ENCODE data around the gene NPRL2. TPM values are rescaled to one million over a fixed set of nuclear protein-coding genes. Genes with fewer than 3 reads are reported as not detected.

NPRL2 gene
- total and polyA plus RNA-seq, 2 of the 13 experiments (the other 11 are each of a cell fraction or from before 2014, with no cell fraction given): 30.6 to 51.4 TPM

DNA sequence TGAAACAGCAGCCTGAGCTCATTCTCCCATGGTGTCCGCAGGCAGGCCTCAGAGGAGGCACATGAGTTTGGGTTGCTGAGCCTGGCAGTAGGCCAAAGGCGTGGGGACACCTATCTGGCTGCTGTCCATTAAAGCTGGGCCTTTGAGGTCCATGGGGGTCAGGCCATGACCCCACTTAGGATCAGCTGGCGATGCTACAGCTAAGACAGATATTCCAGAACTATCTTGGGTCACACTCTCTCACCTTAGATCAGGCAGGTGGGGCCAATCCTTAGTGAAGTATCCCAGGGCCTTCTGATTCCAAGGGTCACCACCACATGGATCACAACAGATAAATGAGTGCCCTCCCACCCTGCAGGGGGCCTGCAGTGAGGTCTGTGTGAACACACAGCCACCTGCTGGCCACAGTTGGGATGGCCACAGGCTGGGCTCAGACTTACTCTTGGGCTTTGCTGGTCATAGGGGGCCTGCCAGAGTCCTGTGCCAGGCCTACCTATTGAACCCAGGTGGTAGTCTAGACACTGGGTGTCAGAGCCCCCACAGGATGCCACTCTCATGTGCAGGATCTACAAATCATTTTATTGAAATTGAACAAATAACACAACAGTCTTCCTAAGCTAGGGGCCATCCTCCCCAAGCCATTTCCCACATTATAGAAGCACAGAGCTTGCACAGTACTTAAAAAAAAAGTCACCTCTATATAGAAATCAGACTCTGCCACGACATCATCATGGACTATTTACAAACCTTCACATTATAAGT is 26.0 kb downstream of the NPRL2 start (continued):
- TF ChIP-seq, protein P1, sequence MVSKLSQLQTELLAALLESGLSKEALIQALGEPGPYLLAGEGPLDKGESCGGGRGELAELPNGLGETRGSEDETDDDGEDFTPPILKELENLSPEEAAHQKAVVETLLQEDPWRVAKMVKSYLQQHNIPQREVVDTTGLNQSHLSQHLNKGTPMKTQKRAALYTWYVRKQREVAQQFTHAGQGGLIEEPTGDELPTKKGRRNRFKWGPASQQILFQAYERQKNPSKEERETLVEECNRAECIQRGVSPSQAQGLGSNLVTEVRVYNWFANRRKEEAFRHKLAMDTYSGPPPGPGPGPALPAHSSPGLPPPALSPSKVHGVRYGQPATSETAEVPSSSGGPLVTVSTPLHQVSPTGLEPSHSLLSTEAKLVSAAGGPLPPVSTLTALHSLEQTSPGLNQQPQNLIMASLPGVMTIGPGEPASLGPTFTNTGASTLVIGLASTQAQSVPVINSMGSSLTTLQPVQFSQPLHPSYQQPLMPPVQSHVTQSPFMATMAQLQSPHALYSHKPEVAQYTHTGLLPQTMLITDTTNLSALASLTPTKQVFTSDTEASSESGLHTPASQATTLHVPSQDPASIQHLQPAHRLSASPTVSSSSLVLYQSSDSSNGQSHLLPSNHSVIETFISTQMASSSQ (IDR thresholded peaks at IDR 0.05; ENCODE audit: low read depth): no peak
- TF ChIP-seq, protein P1 (CRISPR knock-in tag; IDR thresholded peaks at IDR 0.05; ENCODE audit: borderline replicate concordance): peak; percentile 63
- TF ChIP-seq, protein P2, sequence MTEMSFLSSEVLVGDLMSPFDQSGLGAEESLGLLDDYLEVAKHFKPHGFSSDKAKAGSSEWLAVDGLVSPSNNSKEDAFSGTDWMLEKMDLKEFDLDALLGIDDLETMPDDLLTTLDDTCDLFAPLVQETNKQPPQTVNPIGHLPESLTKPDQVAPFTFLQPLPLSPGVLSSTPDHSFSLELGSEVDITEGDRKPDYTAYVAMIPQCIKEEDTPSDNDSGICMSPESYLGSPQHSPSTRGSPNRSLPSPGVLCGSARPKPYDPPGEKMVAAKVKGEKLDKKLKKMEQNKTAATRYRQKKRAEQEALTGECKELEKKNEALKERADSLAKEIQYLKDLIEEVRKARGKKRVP (CRISPR knock-in tag; IDR thresholded peaks at IDR 0.05): no peak
- TF ChIP-seq, protein P3, sequence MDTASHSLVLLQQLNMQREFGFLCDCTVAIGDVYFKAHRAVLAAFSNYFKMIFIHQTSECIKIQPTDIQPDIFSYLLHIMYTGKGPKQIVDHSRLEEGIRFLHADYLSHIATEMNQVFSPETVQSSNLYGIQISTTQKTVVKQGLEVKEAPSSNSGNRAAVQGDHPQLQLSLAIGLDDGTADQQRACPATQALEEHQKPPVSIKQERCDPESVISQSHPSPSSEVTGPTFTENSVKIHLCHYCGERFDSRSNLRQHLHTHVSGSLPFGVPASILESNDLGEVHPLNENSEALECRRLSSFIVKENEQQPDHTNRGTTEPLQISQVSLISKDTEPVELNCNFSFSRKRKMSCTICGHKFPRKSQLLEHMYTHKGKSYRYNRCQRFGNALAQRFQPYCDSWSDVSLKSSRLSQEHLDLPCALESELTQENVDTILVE (CRISPR knock-in tag; IDR thresholded peaks at IDR 0.05): no peak
- TF ChIP-seq, protein P4, sequence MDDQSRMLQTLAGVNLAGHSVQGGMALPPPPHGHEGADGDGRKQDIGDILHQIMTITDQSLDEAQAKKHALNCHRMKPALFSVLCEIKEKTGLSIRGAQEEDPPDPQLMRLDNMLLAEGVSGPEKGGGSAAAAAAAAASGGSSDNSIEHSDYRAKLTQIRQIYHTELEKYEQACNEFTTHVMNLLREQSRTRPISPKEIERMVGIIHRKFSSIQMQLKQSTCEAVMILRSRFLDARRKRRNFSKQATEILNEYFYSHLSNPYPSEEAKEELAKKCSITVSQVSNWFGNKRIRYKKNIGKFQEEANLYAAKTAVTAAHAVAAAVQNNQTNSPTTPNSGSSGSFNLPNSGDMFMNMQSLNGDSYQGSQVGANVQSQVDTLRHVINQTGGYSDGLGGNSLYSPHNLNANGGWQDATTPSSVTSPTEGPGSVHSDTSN (CRISPR knock-in tag; IDR thresholded peaks at IDR 0.05; ENCODE audit: borderline replicate concordance): no peak
- TF ChIP-seq KLF6 (CRISPR knock-in tag; IDR thresholded peaks at IDR 0.05) (0 out of 2 replicates have a peak, but pooled peaks have one; percentile 13), ZNF383 (CRISPR knock-in tag; IDR thresholded peaks at IDR 0.05; ENCODE audit: borderline replicate concordance) (0 out of 2 replicates have a peak, but pooled peaks have one; percentile 25), ISL2 (CRISPR knock-in tag; IDR thresholded peaks at IDR 0.05) (peak; percentile 44; the same call in 1 of the 2 replicates)
- TF ChIP-seq, protein P5, sequence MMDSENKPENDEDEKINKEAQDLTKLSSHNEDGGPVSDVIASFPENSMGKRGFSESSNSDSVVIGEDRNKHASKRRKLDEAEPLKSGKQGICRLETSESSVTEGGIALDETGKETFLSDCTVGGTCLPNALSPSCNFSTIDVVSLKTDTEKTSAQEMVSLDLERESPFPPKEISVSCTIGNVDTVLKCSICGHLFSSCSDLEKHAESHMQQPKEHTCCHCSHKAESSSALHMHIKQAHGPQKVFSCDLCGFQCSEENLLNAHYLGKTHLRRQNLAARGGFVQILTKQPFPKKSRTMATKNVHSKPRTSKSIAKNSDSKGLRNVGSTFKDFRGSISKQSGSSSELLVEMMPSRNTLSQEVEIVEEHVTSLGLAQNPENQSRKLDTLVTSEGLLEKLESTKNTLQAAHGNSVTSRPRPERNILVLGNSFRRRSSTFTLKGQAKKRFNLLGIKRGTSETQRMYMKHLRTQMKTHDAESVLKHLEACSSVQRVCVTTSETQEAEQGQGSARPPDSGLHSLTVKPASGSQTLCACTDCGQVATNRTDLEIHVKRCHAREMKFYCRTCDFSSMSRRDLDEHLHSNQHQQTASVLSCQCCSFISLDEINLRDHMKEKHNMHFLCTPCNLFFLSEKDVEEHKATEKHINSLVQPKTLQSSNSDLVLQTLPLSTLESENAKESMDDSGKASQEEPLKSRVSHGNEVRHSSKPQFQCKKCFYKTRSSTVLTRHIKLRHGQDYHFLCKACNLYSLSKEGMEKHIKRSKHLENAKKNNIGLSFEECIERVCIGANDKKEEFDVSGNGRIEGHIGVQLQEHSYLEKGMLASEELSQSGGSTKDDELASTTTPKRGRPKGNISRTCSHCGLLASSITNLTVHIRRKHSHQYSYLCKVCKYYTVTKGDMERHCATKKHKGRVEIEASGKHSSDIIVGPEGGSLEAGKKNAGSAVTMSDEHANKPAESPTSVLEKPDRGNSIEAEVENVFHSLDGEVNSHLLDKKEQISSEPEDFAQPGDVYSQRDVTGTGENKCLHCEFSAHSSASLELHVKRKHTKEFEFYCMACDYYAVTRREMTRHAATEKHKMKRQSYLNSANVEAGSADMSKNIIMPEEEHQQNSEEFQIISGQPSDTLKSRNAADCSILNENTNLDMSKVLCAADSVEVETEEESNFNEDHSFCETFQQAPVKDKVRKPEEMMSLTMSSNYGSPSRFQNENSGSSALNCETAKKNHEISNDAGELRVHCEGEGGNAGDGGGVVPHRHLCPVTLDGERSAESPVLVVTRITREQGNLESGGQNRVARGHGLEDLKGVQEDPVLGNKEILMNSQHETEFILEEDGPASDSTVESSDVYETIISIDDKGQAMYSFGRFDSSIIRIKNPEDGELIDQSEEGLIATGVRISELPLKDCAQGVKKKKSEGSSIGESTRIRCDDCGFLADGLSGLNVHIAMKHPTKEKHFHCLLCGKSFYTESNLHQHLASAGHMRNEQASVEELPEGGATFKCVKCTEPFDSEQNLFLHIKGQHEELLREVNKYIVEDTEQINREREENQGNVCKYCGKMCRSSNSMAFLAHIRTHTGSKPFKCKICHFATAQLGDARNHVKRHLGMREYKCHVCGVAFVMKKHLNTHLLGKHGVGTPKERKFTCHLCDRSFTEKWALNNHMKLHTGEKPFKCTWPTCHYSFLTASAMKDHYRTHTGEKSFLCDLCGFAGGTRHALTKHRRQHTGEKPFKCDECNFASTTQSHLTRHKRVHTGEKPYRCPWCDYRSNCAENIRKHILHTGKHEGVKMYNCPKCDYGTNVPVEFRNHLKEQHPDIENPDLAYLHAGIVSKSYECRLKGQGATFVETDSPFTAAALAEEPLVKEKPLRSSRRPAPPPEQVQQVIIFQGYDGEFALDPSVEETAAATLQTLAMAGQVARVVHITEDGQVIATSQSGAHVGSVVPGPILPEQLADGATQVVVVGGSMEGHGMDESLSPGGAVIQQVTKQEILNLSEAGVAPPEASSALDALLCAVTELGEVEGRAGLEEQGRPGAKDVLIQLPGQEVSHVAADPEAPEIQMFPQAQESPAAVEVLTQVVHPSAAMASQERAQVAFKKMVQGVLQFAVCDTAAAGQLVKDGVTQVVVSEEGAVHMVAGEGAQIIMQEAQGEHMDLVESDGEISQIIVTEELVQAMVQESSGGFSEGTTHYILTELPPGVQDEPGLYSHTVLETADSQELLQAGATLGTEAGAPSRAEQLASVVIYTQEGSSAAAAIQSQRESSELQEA (CRISPR knock-in tag; IDR thresholded peaks at IDR 0.05; ENCODE audit: not compliant biosample characterization): peak; percentile 37

Data from HepG2 (cell line).